H1 (cell line): ENCODE data around the gene IRX4. TPM values are rescaled to one million over a fixed set of nuclear protein-coding genes. Genes with fewer than 3 reads are reported as not detected.

ENCODE experiments used
- EGR1 ChIP-seq: IDR thresholded peaks from 2 replicates; pipeline ENCODE4 v1.6.1; 2011; ENCODE audit warnings: low read depth, low read length, borderline replicate concordance
- JUN ChIP-seq: IDR thresholded peaks from 2 replicates; pipeline ENCODE4 v1.6.1; 2011; ENCODE audit warnings: low read depth, mild to moderate bottlenecking, improper control_type of control experiment, low read length
- JUND ChIP-seq: IDR thresholded peaks from 2 replicates; pipeline ENCODE4 v1.6.1; 2011; ENCODE audit warnings: mild to moderate bottlenecking, improper control_type of control experiment, low read length
- polyA plus RNA-seq, 7 experiments: library from polyadenylated mRNA; depleted of rRNA in 3 of 7; stranded (reverse) in 5 of 7; unstranded in 2 of 7; fragments of >200 nt in 5 of 7; fragments of 200-250 nt in 2 of 7; gene quantifications; 1 replicate in 5 of 7; 2 replicates in 1 of 7; 4 replicates in 1 of 7; pipeline versions ENCODE4 v1.2.1 to v1.2.3, GENCODE V29; 2011 to 2013; ENCODE audit warnings: missing spikeins in 2 of 7, mixed read lengths in 2 of 7
- total RNA-seq: library from RNA; stranded (reverse); fragmentation: NEBNext Ultra II Directional; extraction: Animal tissue kit (Norgen Biotek cat#: 25700); gene quantifications from 2 replicates; pipeline ENCODE4 v1.2.1, GENCODE V29; 2021

Gene IRX4
- total and polyA plus RNA-seq, 2 of the 8 experiments (the other 6 are each of a cell fraction or from before 2014, with no cell fraction given), result 0.45 to 1.2 TPM

DNA sequence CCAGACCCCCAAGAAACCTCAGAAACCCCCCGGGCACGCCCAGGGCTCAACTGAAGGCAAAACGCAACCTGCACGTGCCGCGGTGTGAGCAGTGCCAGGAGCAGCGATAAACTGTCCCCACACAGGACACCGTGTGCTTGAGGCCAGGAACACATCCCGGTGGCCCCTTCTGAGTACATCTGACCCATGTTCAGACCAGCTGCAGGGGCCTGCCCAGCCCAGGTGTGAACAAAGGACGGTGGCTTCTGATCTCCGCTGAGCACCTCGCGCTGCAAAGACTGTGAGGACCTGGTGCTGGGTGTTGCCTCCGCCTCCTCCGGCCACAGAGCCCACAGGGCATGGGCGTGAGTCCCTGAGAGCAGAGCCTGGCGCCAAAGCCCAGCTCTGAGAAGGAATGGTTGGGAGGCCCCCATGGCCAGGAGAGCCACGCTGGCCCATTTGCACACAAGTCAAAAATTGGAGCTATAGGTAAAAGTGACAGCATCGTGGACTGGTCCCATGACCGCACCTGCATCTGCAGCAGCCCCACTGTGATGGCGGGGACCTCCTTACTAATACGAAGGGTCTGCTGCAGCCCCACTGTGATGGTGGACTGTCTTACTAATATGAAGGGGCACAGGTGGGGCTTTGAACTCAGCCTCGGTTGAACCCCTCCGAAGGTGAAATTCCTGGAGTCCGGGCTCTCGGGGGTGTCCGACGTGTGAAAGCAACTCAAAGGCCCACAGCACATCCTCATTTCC lies 50.0 kb downstream of the IRX4 start (continued):
- TF ChIP-seq JUN (no peak), JUND (no peak), EGR1 (no peak)
